Nephron progenitor cell (in vitro differentiated cells): Measurements from ENCODE around the gene PML.
A peak's percentile ranks its signal among the peaks of the same experiment; 100 is the strongest.
"Not testable (repeated sequence)": the region's sequence is repeated elsewhere in the genome, so short reads cannot be mapped to it uniquely, and the experiment has no call there.

ENCODE experiments used
- DNase-seq: peaks from one replicate; pipeline ENCODE4 v3.0.0; 2021
- H3K27ac Mint-ChIP-seq: 2 replicates; pipeline ENCODE4 v1.8.0; 2021; ENCODE audit warnings: mild to moderate bottlenecking, moderate library complexity, mixed read lengths
- H3K27me3 Mint-ChIP-seq: 2 replicates; pipeline ENCODE4 v1.8.0; 2021; ENCODE audit warnings: mild to moderate bottlenecking, low read depth, mixed read lengths; ENCODE audit not compliant: poor library complexity
- H3K36me3 Mint-ChIP-seq: 2 replicates; pipeline ENCODE4 v1.8.0; 2021; ENCODE audit warnings: low read depth, mixed read lengths
- H3K4me1 Mint-ChIP-seq: 2 replicates; pipeline ENCODE4 v1.8.0; 2021; ENCODE audit warnings: mixed read lengths
- H3K4me3 Mint-ChIP-seq: 2 replicates; pipeline ENCODE4 v1.8.0; 2021; ENCODE audit warnings: mild to moderate bottlenecking, moderate library complexity, mixed read lengths
- H3K9me3 Mint-ChIP-seq: 2 replicates; pipeline ENCODE4 v1.8.0; 2021; ENCODE audit warnings: mild to moderate bottlenecking, moderate library complexity, mixed read lengths
- CTCF ChIP-seq: fragments of 200-600 bp; sonication (generic); IDR thresholded peaks from 2 replicates; pipeline ENCODE4 v1.5.0; 2021; ENCODE audit warnings: antibody characterized with exemption

PML gene

GRCh38 chr15:73972984-73973682 is 21.4 kb upstream of the PML start:
- H3K4me3 Mint-ChIP-seq, result peak overlapping the region; percentile 61
- H3K36me3 Mint-ChIP-seq, result no peaks in the 10 kb centered on the region
- H3K27ac Mint-ChIP-seq, result no peak overlapping the region
- peaks cover 19% of the 10 kb centered on the region for H3K27me3 Mint-ChIP-seq
- no peaks in the 10 kb centered on the region for H3K9me3 Mint-ChIP-seq
- peak; percentile 89 for DNase-seq
- H3K4me1 Mint-ChIP-seq, result peaks cover 27% of the 10 kb centered on the region
- peak; percentile 77 for TF ChIP-seq CTCF

GRCh38 chr15:73973683-73974200 is 20.8 kb upstream of the PML start:
- not testable (repeated sequence) for H3K36me3 Mint-ChIP-seq, H3K4me3 Mint-ChIP-seq, H3K9me3 Mint-ChIP-seq, H3K27ac Mint-ChIP-seq, DNase-seq
- peaks cover 22% of the 10 kb centered on the region for H3K4me1 Mint-ChIP-seq
- H3K27me3 Mint-ChIP-seq, result peaks cover 19% of the 10 kb centered on the region

GRCh38 chr15:73975440-73976125 is 18.9 kb upstream of the PML start:
- peaks cover 23% of the 10 kb centered on the region for H3K4me1 Mint-ChIP-seq
- H3K36me3 Mint-ChIP-seq, DNase-seq, H3K9me3 Mint-ChIP-seq, H3K27ac Mint-ChIP-seq, H3K4me3 Mint-ChIP-seq: not testable (repeated sequence)
- H3K27me3 Mint-ChIP-seq, result peaks cover 16% of the 10 kb centered on the region

- Mint-ChIP-seq H3K9me3 (no peaks in the 10 kb centered on the region), H3K27me3 (peaks cover 11% of the 10 kb centered on the region), H3K36me3 (no peaks in the 10 kb centered on the region), H3K4me1 (peaks cover 35% of the 10 kb centered on the region), H3K27ac (peak overlapping the region; percentile 4), H3K4me3 (no peak overlapping the region)
- DNase-seq, result no peak
- TF ChIP-seq CTCF, result no peak
These were observed 15.6 kb upstream of the PML start for GRCh38 chr15:73978896-73979295.

GRCh38 chr15:73979636-73980035 is 14.9 kb upstream of the PML start:
- Mint-ChIP-seq H3K27me3 (peaks cover 16% of the 10 kb centered on the region), H3K27ac (no peak overlapping the region), H3K4me3 (no peak overlapping the region), H3K4me1 (peaks cover 37% of the 10 kb centered on the region), H3K9me3 (no peaks in the 10 kb centered on the region), H3K36me3 (no peaks in the 10 kb centered on the region)
- no peak for DNase-seq
- no peak for TF ChIP-seq CTCF

- H3K27ac Mint-ChIP-seq, result no peak overlapping the region
- peaks cover 47% of the 10 kb centered on the region for H3K4me1 Mint-ChIP-seq
- no peaks in the 10 kb centered on the region for H3K36me3 Mint-ChIP-seq
- no peak overlapping the region for H3K4me3 Mint-ChIP-seq
- no peak for TF ChIP-seq CTCF
- H3K27me3 Mint-ChIP-seq, result peaks cover 16% of the 10 kb centered on the region
- no peaks in the 10 kb centered on the region for H3K9me3 Mint-ChIP-seq
- no peak for DNase-seq
These were observed 12.7 kb upstream of the PML start for GRCh38 chr15:73981761-73982221.
